ENCODE measurements around the gene MYO5A. TPM values are rescaled to one million over a fixed set of nuclear protein-coding genes. Genes with fewer than 3 reads are reported as not detected.

MYO5A gene
- total RNA-seq, 1 experiment from 2014 or later, result 21.8 TPM

DNA sequence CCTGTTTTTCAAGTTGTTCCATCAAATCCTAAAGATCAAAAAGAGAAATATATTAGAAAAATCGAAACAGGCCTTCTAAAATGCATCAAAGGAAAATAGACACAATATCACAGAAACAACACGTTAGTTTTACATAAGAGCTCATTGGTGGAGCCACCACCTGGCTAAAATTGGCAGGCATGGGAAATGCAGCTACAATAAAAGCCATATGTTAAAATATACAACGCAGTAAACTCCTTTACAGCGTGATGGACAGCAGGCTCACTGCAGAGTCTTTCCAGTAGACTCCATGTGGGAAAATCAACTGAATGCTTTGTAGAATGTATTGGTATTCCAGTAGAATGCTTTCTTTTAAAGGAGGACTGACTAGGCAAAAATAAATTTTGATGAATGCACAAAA is 192.2 kb downstream of the MYO5A start:
- Histone ChIP-seq H3K27ac (ENCODE audit: insufficient read length, low read depth, low read length) (no peak overlapping the region), H3T11ph (ENCODE audit: low read length) (no peak overlapping the region), H2AK5ac (ENCODE audit: insufficient read length, low read length) (no peak overlapping the region), H3K4ac (ENCODE audit: low read depth, low read length) (no peak overlapping the region), H3K14ac (ENCODE audit: insufficient read depth, low read length) (no peak overlapping the region), H3K56ac (ENCODE audit: insufficient read length, low read depth, low read length) (no peak overlapping the region), H2BK120ac (ENCODE audit: low read depth, low read length, poor library complexity, severe bottlenecking) (no peak overlapping the region), H3K9me3 (ENCODE audit: control insufficient read depth, low read depth, low read length) (no peaks in the 10 kb centered on the region), H4K8ac (replicated peaks; ENCODE audit: insufficient read length, low read depth, low read length) (no peak overlapping the region), H3K18ac (ENCODE audit: insufficient read length, low read depth, low read length) (no peak overlapping the region), H2BK20ac (ENCODE audit: low read depth, low read length, poor library complexity, severe bottlenecking) (no peak overlapping the region), H2BK12ac (ENCODE audit: insufficient read length, low read depth, low read length) (no peak overlapping the region), H4K91ac (ENCODE audit: insufficient read length, low read depth, low read length) (no peak overlapping the region), H3K23me2 (ENCODE audit: insufficient read length, low read depth, low read length, poor library complexity, severe bottlenecking) (no peaks in the 10 kb centered on the region), H3K79me2 (ENCODE audit: insufficient read depth, low read length) (no peaks in the 10 kb centered on the region), H4K5ac (ENCODE audit: insufficient read length, low read depth, low read length) (no peak overlapping the region), H4K20me1 (ENCODE audit: control insufficient read depth, insufficient read depth, insufficient read length) (no peaks in the 10 kb centered on the region), H3K4me2 (ENCODE audit: insufficient read depth, insufficient read length, low read length) (no peak overlapping the region), H2BK5ac (ENCODE audit: insufficient read length, low read length) (no peak overlapping the region), H3K79me1 (ENCODE audit: insufficient read depth, low read depth, low read length, poor library complexity, severe bottlenecking) (no peaks in the 10 kb centered on the region), H3K9ac (ENCODE audit: extremely low read depth, insufficient read length, low read length) (no peak overlapping the region), H2AFZ (ENCODE audit: low read length) (no peak overlapping the region), H2BK15ac (ENCODE audit: low read depth, low read length) (no peak overlapping the region), H3K23ac (ENCODE audit: insufficient read length, low read depth, low read length) (no peak overlapping the region), H3K27me3 (ENCODE audit: insufficient read depth, low read length) (no peaks in the 10 kb centered on the region), H3K4me1 (ENCODE audit: insufficient read depth, low read length) (no peaks in the 10 kb centered on the region; the same call in 1 of the 2 replicates)
- no CpG with 5 or more reads among the region's 4 CpGs for WGBS (ENCODE audit: extremely low coverage, insufficient read length, low lambda C conversion rate)
- no peak for DNase-seq
- H3K36me3 Mint-ChIP-seq (ENCODE audit: insufficient read depth in 1 of 3, low read depth in 3 of 3), result 0 out of 7 replicates have a peak, but pooled peaks cover 0 to 6% (median 2%) of the 10 kb centered on the region in 3 experiments
- no peak overlapping the region for H3K4me3 Mint-ChIP-seq
- no peaks in the 10 kb centered on the region for H3K27me3 Mint-ChIP-seq (ENCODE audit: low read depth)
- TF ChIP-seq, protein P1, sequence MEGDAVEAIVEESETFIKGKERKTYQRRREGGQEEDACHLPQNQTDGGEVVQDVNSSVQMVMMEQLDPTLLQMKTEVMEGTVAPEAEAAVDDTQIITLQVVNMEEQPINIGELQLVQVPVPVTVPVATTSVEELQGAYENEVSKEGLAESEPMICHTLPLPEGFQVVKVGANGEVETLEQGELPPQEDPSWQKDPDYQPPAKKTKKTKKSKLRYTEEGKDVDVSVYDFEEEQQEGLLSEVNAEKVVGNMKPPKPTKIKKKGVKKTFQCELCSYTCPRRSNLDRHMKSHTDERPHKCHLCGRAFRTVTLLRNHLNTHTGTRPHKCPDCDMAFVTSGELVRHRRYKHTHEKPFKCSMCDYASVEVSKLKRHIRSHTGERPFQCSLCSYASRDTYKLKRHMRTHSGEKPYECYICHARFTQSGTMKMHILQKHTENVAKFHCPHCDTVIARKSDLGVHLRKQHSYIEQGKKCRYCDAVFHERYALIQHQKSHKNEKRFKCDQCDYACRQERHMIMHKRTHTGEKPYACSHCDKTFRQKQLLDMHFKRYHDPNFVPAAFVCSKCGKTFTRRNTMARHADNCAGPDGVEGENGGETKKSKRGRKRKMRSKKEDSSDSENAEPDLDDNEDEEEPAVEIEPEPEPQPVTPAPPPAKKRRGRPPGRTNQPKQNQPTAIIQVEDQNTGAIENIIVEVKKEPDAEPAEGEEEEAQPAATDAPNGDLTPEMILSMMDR (conservative IDR thresholded peaks at IDR 0.05), result peak; percentile 32; the same call in 2 of the 3 replicates
- no peak overlapping the region for H3K27ac Mint-ChIP-seq
- peaks cover 39 to 40% of the 10 kb centered on the region in 2 experiments for H3K4me1 Mint-ChIP-seq
- H3K9me3 Mint-ChIP-seq, result no peaks in the 10 kb centered on the region
